Fibroblast of pulmonary artery (primary cell): Measurements from ENCODE around the gene ABCA13.

Source experiments
- DNase-seq: peaks from one replicate; pipeline ENCODE4 v3.0.0-alpha.2; 2010; ENCODE audit warnings: low read depth
- H3K4me3 ChIP-seq: replicated peaks from 2 replicates; pipeline ENCODE4 v1.5.1; 2011; ENCODE audit warnings: low read depth, mild to moderate bottlenecking, control low read depth, low read length, moderate library complexity
- CTCF ChIP-seq: IDR thresholded peaks from 2 replicates; pipeline ENCODE4 v1.5.1; 2011; ENCODE audit warnings: mild to moderate bottlenecking, control low read depth, low read length, inconsistent platforms; ENCODE audit errors: missing control alignments

Gene ABCA13

GRCh38 chr7:48321319-48322010, 150.2 kb downstream of the ABCA13 start:
- no peak overlapping the region for H3K4me3 ChIP-seq
- DNase-seq: no peak
- TF ChIP-seq CTCF: no peak

- no peak overlapping the region for H3K4me3 ChIP-seq
- peak; percentile 47 for TF ChIP-seq CTCF
- peak; percentile 14 for DNase-seq
Measured at GRCh38 chr7:48337012-48337621, 165.9 kb downstream of the ABCA13 start.

- no peak for DNase-seq
- no peak overlapping the region for H3K4me3 ChIP-seq
- TF ChIP-seq CTCF: no peak
Measured at GRCh38 chr7:48337781-48338180, 166.5 kb downstream of the ABCA13 start.

GRCh38 chr7:48347230-48347825, 176.1 kb downstream of the ABCA13 start:
- no peak for TF ChIP-seq CTCF
- no peak overlapping the region for H3K4me3 ChIP-seq
- no peak for DNase-seq

- no peak for DNase-seq
- TF ChIP-seq CTCF: no peak
- no peak overlapping the region for H3K4me3 ChIP-seq
Measured at GRCh38 chr7:48350515-48350914, 179.3 kb downstream of the ABCA13 start.

GRCh38 chr7:48351900-48352299, 180.6 kb downstream of the ABCA13 start:
- H3K4me3 ChIP-seq: no peak overlapping the region
- no peak for TF ChIP-seq CTCF
- no peak for DNase-seq
